GM12891 (cell line): ENCODE results near the gene KRTAP20-2.

Experiments used
- PAX5 ChIP-seq: IDR thresholded peaks from 2 replicates; pipeline ENCODE4 v1.6.1; 2011; ENCODE audit warnings: low read length, moderate library complexity, mild to moderate bottlenecking; ENCODE audit not compliant: insufficient read depth, severe bottlenecking
- POLR2A ChIP-seq: IDR thresholded peaks from 2 replicates; pipeline ENCODE4 v1.6.1; 2011; ENCODE audit warnings: low read depth, low read length, control low read depth
- POLR2AphosphoS5 ChIP-seq: IDR thresholded peaks from 2 replicates; pipeline ENCODE4 v1.6.1; 2011; ENCODE audit warnings: low read depth, low read length, control low read depth
- SPI1 ChIP-seq: IDR thresholded peaks from 2 replicates; pipeline ENCODE4 v1.6.1; 2011; ENCODE audit warnings: low read depth, low read length, control low read depth
- TAF1 ChIP-seq: IDR thresholded peaks from 2 replicates; pipeline ENCODE4 v1.6.1; 2011; ENCODE audit warnings: low read depth, low read length, control low read depth

- TF ChIP-seq POLR2AphosphoS5 (no peak), POLR2A (no peak), PAX5 (no peak), TAF1 (no peak), SPI1 (no peak)
Measured at GRCh38 chr21:30638686-30639085, 3.7 kb downstream of the KRTAP20-2 start.
